ENCODE measurements around the gene JAG1.

Gene JAG1

GRCh38 chr20:10652660-10653261 lies 21.0 kb downstream of the JAG1 start:
- DNase-seq (ENCODE audit: low read depth): no peak

- DNase-seq (ENCODE audit: low read depth): no peak
Measured at GRCh38 chr20:10652185-10652584, 21.6 kb downstream of the JAG1 start.

GRCh38 chr20:10651227-10651990 lies 22.4 kb downstream of the JAG1 start:
- no peak for DNase-seq (ENCODE audit: low read depth)

GRCh38 chr20:10649797-10650160 lies 24.0 kb downstream of the JAG1 start:
- no peak for DNase-seq (ENCODE audit: low read depth)

GRCh38 chr20:10649080-10649796 lies 24.6 kb downstream of the JAG1 start:
- no peak for DNase-seq (ENCODE audit: low read depth)

- no peak for DNase-seq (ENCODE audit: low read depth)
Measured at GRCh38 chr20:10648651-10649050, 25.1 kb downstream of the JAG1 start.

GRCh38 chr20:10647909-10648308 lies 25.9 kb downstream of the JAG1 start:
- no peak for DNase-seq (ENCODE audit: low read depth)

GRCh38 chr20:10647471-10647870 lies 26.3 kb downstream of the JAG1 start:
- DNase-seq (ENCODE audit: low read depth): no peak

- no peak for DNase-seq (ENCODE audit: low read depth)
Measured at GRCh38 chr20:10646886-10647420, 26.8 kb downstream of the JAG1 start.

GRCh38 chr20:10646006-10646405 lies 27.8 kb downstream of the JAG1 start:
- DNase-seq (ENCODE audit: low read depth): no peak

GRCh38 chr20:10645205-10645570 lies 28.6 kb downstream of the JAG1 start:
- no peak for DNase-seq (ENCODE audit: low read depth)

- no peak for DNase-seq (ENCODE audit: low read depth)
Measured at GRCh38 chr20:10644458-10645204, 29.2 kb downstream of the JAG1 start.

- no peak for DNase-seq (ENCODE audit: low read depth)
Measured at GRCh38 chr20:10643560-10643873, 30.3 kb downstream of the JAG1 start.

GRCh38 chr20:10642856-10643559 lies 30.8 kb downstream of the JAG1 start:
- no peak for DNase-seq (ENCODE audit: low read depth)

GRCh38 chr20:10641893-10642292 lies 31.9 kb downstream of the JAG1 start:
- no peak for DNase-seq (ENCODE audit: low read depth)

GRCh38 chr20:10641467-10641866 lies 32.3 kb downstream of the JAG1 start:
- no peak for DNase-seq (ENCODE audit: low read depth)

- DNase-seq (ENCODE audit: low read depth): no peak
Measured at GRCh38 chr20:10640897-10641296, 32.9 kb downstream of the JAG1 start.

- DNase-seq (ENCODE audit: low read depth): no peak
Measured at GRCh38 chr20:10639737-10640556, 33.9 kb downstream of the JAG1 start.

- DNase-seq (ENCODE audit: low read depth): no peak
Measured at GRCh38 chr20:10639077-10639736, 34.6 kb downstream of the JAG1 start.

- DNase-seq (ENCODE audit: low read depth): no peak
Measured at GRCh38 chr20:10637563-10637962, 36.2 kb downstream of the JAG1 start.
